PC-3 (cell line): ENCODE data around the gene JDP2.

Source experiments
- CTCF ChIP-seq: fragments of 300-600 bp; sonication (generic); conservative IDR thresholded peaks from 2 replicates; pipeline ENCODE4 v1.5.1; 2017; ENCODE audit warnings: antibody characterized with exemption, low read depth, mild to moderate bottlenecking, low read length
- EZH2 ChIP-seq: fragments of 300-600 bp; sonication (generic); IDR thresholded peaks from one replicate; pipeline ENCODE4 v1.6.1; 2017; ENCODE audit warnings: antibody characterized with exemption, mild to moderate bottlenecking, low read length; ENCODE audit not compliant: unreplicated experiment
- EZH2phosphoT487 ChIP-seq: fragments of 300-600 bp; sonication (generic); IDR thresholded peaks from 2 replicates; pipeline ENCODE4 v1.6.1; 2018; ENCODE audit warnings: mild to moderate bottlenecking, antibody characterized with exemption, low read length, borderline replicate concordance

DNA sequence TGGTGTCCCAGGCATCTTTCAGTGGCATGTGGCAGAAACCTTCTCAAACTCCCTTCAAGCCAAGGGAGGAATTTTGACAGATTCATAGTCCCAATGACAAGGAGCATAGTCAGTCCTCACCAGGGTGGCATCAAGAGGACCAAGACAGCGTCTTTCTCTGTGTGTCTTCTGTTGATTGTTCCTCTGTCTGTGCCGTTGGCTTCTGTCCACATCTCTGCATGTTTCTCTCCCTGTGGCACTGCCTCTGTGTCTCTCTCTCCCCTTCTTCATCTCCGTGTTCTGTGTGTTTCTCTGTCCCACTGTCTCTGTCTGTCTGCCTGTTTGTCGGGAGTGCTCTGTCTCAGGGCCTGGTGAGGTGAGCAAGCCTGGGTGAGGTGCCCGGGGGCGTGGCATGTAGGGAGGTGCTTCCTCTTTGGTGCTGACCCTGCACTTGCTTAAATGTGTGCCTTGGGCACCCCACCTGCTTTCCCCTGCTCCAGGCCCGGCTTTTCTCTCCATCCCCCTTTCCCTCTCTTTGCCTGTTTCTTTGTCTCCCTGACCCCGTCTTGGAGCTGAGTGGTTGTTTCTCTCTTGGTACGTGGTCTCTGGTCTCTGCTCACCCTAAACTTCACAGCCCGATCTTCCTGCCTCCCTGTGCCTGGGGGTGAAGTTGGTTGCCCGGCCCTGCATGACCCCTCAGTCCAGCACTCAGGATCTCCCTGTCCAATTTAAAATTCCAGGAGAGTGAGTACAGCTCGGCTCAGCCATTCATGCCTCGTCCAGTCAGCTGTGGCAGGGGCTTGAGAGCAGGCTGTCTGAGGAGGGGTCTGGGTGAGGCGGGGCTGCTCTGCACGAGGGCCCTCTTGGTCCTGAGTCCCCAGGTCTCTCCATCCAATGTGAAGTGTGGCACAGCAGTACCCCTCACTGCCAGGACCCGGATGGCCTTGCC, 28.5 kb downstream of the JDP2 start:
- TF ChIP-seq CTCF (no peak), EZH2 (no peak), EZH2phosphoT487 (no peak)
